Right lobe of liver (tissue), 6 donors: ENCODE measurements around the gene UBE3B. TPM values are rescaled to one million over a fixed set of nuclear protein-coding genes. Genes with fewer than 3 reads are reported as not detected.

Source experiments
- ATAC-seq, 4 donors: fragments of 200-7000 bp; cut with Tn5 transposase; one replicate each; pipeline ENCODE4 v1.9.1; 2020; ENCODE audit warnings: mild to moderate bottlenecking in 4 of 4, moderate library complexity in 4 of 4
- DNase-seq, 3 donors: peaks; one replicate each; pipeline ENCODE4 v3.0.0-alpha.2; 2020
- H3K27ac ChIP-seq, 3 donors: fragments of 200-600 bp; one replicate each; pipeline ENCODE4 v1.8.0; 2022
- H3K27me3 ChIP-seq, 2 donors: fragments of 200-600 bp; one replicate each; pipeline ENCODE4 v1.8.0; 2022
- H3K36me3 ChIP-seq, 4 donors: fragments of 200-600 bp; sonication (generic) in 1 of 4; one replicate each; pipeline versions ENCODE4 v1.5.1 to v1.8.0; 2017 to 2022; ENCODE audit warnings: control low read depth in 1 of 4
- H3K4me1 ChIP-seq, 4 donors: fragments of 200-600 bp; sonication (generic) in 1 of 4; one replicate each; pipeline versions ENCODE4 v1.5.1 to v1.8.0; 2017 to 2022; ENCODE audit warnings: control low read depth in 1 of 4
- H3K4me3 ChIP-seq, 3 donors: fragments of 200-600 bp; one replicate each; pipeline ENCODE4 v1.8.0; 2022
- H3K9me3 ChIP-seq, 4 donors: fragments of 200-600 bp; sonication (generic) in 1 of 4; one replicate each; pipeline versions ENCODE4 v1.5.1 to v1.8.0; 2017 to 2022; ENCODE audit warnings: control low read depth in 1 of 4
- POLR2A ChIP-seq: fragments of 450-650 bp; IDR thresholded peaks from one replicate; pipeline ENCODE4 v1.6.1; 2017; ENCODE audit warnings: antibody characterized with exemption, mild to moderate bottlenecking
- WGBS: methylation state at CpG from one replicate; pipeline ENCODE4 v1.1.6; 2018; ENCODE audit warnings: low coverage, low lambda C conversion rate; ENCODE audit not compliant: insufficient coverage; ENCODE audit errors: missing lambda C conversion rate; 5-methylcytosine and 5-hydroxymethylcytosine counted together
- intact Hi-C, 2 donors: fragments of 100-400 bp; cut with DNase I; formaldehyde crosslinking; loops; one replicate each; pipeline versions ENCODE4 v1.11.2 to v1.14.1; 2022
- total RNA-seq, 6 experiments: library from RNA; depleted of rRNA in 2 of 6; stranded (reverse); fragments of >200 nt in 2 of 6; fragmentation: NEBNext Ultra II Directional in 3 of 6; extraction: Animal tissue kit (Norgen Biotek cat#: 25700) in 3 of 6; gene quantifications; one replicate each; pipeline versions ENCODE4 v1.1.0 to v1.2.4, GENCODE V29; 2016 to 2023
- TF ChIP-seq, protein P1 (sequence below), 4 donors: fragments of 200-600 bp in 3 of 4; fragments of 450-650 bp in 1 of 4; IDR thresholded peaks; one replicate each; pipeline versions ENCODE4 v1.5.1 to v1.8.0; 2016 to 2022; ENCODE audit warnings: antibody characterized with exemption in 4 of 4, mild to moderate bottlenecking in 2 of 4
- donor health status: DM: no; HTN: yes; CAD: no.
- donor health status: DM: no; HTN: no; CAD: no.
- donor health status: DM: no; HTN: no; CAD: no.
- donor health status: DM: no; HTN: yes; CAD: no.
- donor health status: DM: no; HTN: yes; CAD: no.

The UBE3B gene
- total RNA-seq, 6 experiments from 2014 or later = 15.3 to 31.8 (median 22.5) TPM

- DNase-seq = peak in 1 of 3 donors; percentile 42
- no peak for ATAC-seq
- Histone ChIP-seq H3K27ac (no peak overlapping the region), H3K9me3 (no peaks in the 10 kb centered on the region), H3K4me3 (no peak overlapping the region), H3K4me1 (peaks cover 0 to 35% (median 16%) of the 10 kb centered on the region in 4 donors), H3K27me3 (no peaks in the 10 kb centered on the region), H3K36me3 (peaks cover 0 to 15% (median under 1%) of the 10 kb centered on the region in 4 donors)
- 95% methylated on average over 3 of the region's 10 CpGs for WGBS
- TF ChIP-seq POLR2A = no peak
- TF ChIP-seq, protein P1, sequence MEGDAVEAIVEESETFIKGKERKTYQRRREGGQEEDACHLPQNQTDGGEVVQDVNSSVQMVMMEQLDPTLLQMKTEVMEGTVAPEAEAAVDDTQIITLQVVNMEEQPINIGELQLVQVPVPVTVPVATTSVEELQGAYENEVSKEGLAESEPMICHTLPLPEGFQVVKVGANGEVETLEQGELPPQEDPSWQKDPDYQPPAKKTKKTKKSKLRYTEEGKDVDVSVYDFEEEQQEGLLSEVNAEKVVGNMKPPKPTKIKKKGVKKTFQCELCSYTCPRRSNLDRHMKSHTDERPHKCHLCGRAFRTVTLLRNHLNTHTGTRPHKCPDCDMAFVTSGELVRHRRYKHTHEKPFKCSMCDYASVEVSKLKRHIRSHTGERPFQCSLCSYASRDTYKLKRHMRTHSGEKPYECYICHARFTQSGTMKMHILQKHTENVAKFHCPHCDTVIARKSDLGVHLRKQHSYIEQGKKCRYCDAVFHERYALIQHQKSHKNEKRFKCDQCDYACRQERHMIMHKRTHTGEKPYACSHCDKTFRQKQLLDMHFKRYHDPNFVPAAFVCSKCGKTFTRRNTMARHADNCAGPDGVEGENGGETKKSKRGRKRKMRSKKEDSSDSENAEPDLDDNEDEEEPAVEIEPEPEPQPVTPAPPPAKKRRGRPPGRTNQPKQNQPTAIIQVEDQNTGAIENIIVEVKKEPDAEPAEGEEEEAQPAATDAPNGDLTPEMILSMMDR (IDR thresholded peaks at IDR 0.05) = no peak
- intact Hi-C loops = no loop called here
Observed at GRCh38 chr12:109559601-109560000, 82.2 kb downstream of the UBE3B start.

DNA sequence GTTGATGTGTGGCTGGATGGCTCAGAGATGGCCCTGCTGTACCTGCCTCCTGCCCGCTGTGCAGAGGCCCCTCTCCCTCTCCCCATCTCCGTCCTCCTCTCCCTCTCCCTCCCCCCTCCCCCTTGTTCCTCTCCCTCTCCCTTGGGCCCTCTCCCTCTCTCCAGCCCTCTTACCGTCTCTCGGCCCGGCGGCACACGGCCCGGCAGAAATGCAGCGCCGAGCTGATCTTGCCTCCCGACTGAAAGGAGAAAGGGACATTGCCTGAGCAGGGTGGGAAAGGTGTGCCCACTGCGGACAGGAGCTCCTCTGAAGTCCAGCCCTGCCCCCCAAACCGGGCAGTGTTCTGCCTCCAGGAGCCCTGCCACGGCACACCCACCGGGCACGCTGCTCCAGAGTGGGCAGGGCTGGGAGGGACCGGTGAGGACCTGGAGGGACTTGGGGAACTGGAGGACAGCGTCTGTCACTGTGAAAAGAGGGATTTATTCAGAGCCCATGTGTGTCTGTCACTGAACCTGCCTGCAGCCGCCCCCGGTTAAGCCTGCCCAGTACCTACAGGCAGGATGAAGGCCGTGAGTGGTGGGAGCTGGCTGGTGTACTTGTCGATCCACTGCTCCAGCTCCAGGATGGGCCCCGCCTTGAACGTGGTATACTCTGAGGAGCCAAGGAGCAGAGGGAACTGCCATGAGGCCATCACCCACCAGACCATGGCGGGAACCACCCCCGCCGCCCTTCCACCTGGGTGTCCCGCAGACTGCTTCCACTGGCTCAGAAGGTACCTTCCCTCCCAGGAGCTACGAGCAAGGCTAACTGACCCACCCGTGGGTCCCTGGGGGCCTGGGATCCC, 83.7 kb downstream of the UBE3B start:
- DNase-seq (no peak), ATAC-seq (no peak)
- Histone ChIP-seq H3K9me3 (no peaks in the 10 kb centered on the region), H3K4me3 (no peak overlapping the region), H3K36me3 (peaks cover 0 to 28% (median 7%) of the 10 kb centered on the region in 4 donors), H3K27ac (no peak overlapping the region), H3K27me3 (no peaks in the 10 kb centered on the region), H3K4me1 (peaks cover 0 to 24% (median 11%) of the 10 kb centered on the region in 4 donors)
- WGBS = 82% methylated on average over 4 of the region's 30 CpGs
- no peak for TF ChIP-seq POLR2A
- TF ChIP-seq, protein P1 (IDR thresholded peaks at IDR 0.05) = no peak
- intact Hi-C loops = no loop called here

DNA sequence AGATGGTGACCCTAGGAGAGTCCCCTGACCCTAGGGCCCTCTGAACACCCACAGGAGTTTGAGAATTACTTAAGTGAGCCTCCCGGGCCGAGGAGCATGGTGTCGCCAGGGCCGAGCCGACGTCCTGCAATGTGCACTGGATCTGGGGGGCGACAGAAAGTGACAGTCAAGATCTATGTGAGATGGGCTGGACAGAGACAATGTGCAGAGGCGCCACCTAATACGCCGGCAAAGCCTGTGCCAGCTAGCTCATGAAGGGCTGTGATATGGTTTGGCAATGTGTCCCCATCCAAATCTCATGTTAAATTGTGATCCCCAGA, 84.2 kb downstream of the UBE3B start:
- Histone ChIP-seq H3K4me3 (no peak overlapping the region), H3K4me1 (peaks cover 0 to 21% (median 10%) of the 10 kb centered on the region in 4 donors), H3K27ac (no peak overlapping the region), H3K27me3 (no peaks in the 10 kb centered on the region), H3K36me3 (peaks cover 0 to 32% (median 10%) of the 10 kb centered on the region in 4 donors), H3K9me3 (no peaks in the 10 kb centered on the region)
- no peak for ATAC-seq
- no CpG with 5 or more reads among the region's 10 CpGs for WGBS
- TF ChIP-seq POLR2A = no peak
- TF ChIP-seq, protein P1 (IDR thresholded peaks at IDR 0.05) = no peak
- no peak for DNase-seq
- intact Hi-C loops = no loop called here

- TF ChIP-seq, protein P1 (IDR thresholded peaks at IDR 0.05) = no peak
- no peak for TF ChIP-seq POLR2A
- Histone ChIP-seq H3K27ac (no peak overlapping the region), H3K36me3 (peaks cover 0 to 37% (median 10%) of the 10 kb centered on the region in 4 donors), H3K27me3 (no peaks in the 10 kb centered on the region), H3K9me3 (no peaks in the 10 kb centered on the region), H3K4me3 (no peak overlapping the region), H3K4me1 (peaks cover 0 to 19% (median 7%) of the 10 kb centered on the region in 4 donors)
- DNase-seq (no peak), ATAC-seq (no peak)
- intact Hi-C loops = no loop called here
- no CpG with 5 or more reads among the region's 4 CpGs for WGBS
Observed at GRCh38 chr12:109562871-109563270, 85.4 kb downstream of the UBE3B start.
